Measurements from ENCODE around the gene SLC17A4. TPM values are rescaled to one million over a fixed set of nuclear protein-coding genes. Genes with fewer than 3 reads are reported as not detected.

Gene SLC17A4
- total RNA-seq: not detected
- polyA plus RNA-seq: 0.02 TPM
- long read RNA-seq, donor 1: 0 reads
- long read RNA-seq, donor 2: 0 reads
- long read RNA-seq, donor 3: 0 reads
- long read RNA-seq, donor 4: 0 reads
- long read RNA-seq, donor 5: 0 reads
- long read RNA-seq, donor 6: 0 reads
- long read RNA-seq, donor 7: 0 reads
- long read RNA-seq, donor 8: 0 reads
- long read RNA-seq, donor 9: 0 reads
- long read RNA-seq, donor 10: 0 reads

DNA sequence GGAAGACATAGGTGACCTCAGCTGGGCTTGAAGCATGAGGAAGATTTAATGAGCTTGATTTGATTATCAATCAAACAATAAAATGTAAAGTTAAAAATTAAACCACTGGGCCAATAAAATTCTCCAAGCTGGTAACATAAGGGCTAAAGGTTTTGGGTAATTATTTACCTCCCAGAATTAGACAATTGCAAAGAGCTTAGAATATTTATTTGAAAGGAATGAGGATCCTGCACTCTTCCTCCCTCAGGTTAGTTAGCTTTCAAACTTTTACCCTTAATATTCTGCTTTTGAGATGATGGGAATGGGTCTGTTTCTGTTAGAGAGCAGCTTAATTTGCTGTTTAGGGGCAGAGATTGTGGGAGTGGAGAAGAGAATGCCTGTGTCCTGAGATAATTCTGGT lies at the start of gene SLC17A4:
Gene SLC17A4, plus strand, starts transcription at position 208 of the 400 bp plus-strand sequence. CDS start 7,221 bp downstream, outside the sequence.
- Histone ChIP-seq H3K36me3 (ENCODE audit: control insufficient read depth in 2 of 2, insufficient read depth in 2 of 2, low read length in 1 of 2) (no peaks in the 10 kb centered on the region), H3K27me3 (ENCODE audit: control insufficient read depth in 2 of 2, insufficient read depth in 1 of 2, low read length in 1 of 2) (no peaks in the 10 kb centered on the region), H3K9me3 (ENCODE audit: control insufficient read depth in 2 of 2, insufficient read depth in 1 of 2, low read length in 1 of 2) (no peaks in the 10 kb centered on the region), H3K27ac (ENCODE audit: low read depth in 1 of 2, low read length in 1 of 2) (no peak within 1 kb of the TSS), H3K4me1 (ENCODE audit: control insufficient read depth in 2 of 2, insufficient read depth in 2 of 2, low read length in 2 of 2) (no peaks in the 10 kb centered on the region), H3K4me3 (ENCODE audit: low read length in 2 of 2) (no peak within 1 kb of the TSS)
- no peak for DNase-seq (ENCODE audit: low read depth in 6 of 9, low spot score in 9 of 9)

DNA sequence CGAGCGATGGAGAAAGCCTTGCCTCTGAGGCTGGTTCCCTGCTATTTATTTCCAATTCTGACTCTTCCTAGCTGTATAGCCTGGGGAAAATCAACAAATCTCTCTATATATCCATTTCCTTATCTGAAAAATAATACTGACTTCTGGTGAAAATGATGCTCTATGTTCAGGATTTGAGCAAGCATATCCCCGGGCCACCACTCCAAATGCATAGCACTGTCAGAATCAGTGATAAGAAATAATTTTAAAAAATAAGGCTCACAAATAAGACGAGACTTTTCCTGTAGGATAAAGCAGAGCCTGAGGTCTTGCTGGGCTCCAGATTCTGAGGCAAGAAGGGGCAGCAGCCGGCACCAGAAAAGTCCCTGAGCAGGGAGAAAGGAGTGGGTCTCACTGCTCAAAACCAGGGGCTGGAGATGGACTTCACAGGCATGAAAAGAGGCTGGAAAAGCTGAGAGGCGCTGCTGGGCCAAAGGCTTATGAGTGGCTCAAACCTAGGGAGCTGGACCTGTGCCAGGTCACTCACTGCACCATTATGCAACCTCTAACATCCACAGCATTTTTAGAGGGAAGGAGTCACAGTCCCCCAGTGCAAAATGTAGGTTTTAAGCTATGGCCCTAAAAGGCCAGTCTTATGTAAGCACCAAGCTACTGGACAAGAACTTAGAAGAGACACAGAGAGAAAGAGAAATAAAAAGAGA lies 48.1 kb upstream of the SLC17A4 start:
- 83% methylated on average over 6 of the region's 6 CpGs for WGBS
- no peak overlapping the region for H3K4me3 ChIP-seq (ENCODE audit: low read length in 2 of 2)
- DNase-seq (ENCODE audit: low read depth in 6 of 9, low spot score in 9 of 9): no peak

DNA sequence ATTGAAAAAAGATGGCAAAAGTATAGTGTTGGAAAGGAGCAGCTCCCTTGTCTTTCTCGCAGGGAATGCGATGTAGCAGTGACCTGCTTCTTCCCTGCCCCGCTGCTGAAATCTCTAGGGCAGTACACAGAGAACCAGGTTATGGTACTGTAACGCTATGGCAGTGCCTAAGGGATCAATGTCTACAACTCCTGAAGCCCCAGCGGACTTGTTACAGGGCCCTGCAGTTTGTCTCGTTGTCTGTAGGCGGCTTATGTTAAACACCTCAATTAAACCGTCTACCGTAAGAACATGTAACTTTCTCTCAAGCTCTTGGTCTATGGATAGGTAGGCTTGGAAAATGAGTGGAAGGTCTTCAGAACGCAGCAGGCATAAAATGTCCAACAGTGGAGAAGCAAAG lies 44.8 kb upstream of the SLC17A4 start:
- 97% methylated on average over 10 of the region's 10 CpGs for WGBS

More for the DNA sequence above, 48.1 kb upstream of the SLC17A4 start:
- Histone ChIP-seq H3K36me3 (ENCODE audit: control insufficient read depth in 2 of 2, insufficient read depth in 2 of 2, low read length in 1 of 2) (no peaks in the 10 kb centered on the region), H3K27me3 (ENCODE audit: control insufficient read depth in 2 of 2, insufficient read depth in 1 of 2, low read length in 1 of 2) (no peaks in the 10 kb centered on the region), H3K27ac (ENCODE audit: low read depth in 1 of 2, low read length in 1 of 2) (no peak overlapping the region), H3K9me3 (ENCODE audit: control insufficient read depth in 2 of 2, insufficient read depth in 1 of 2, low read length in 1 of 2) (no peaks in the 10 kb centered on the region), H3K4me1 (ENCODE audit: control insufficient read depth in 2 of 2, insufficient read depth in 2 of 2, low read length in 2 of 2) (no peaks in the 10 kb centered on the region)

GRCh38 chr6:25710287-25710686 lies 44.3 kb upstream of the SLC17A4 start:
- no peaks in the 10 kb centered on the region for H3K27me3 ChIP-seq (ENCODE audit: control insufficient read depth in 2 of 2, insufficient read depth in 1 of 2, low read length in 1 of 2)
- no peak overlapping the region for H3K4me3 ChIP-seq (ENCODE audit: low read length in 2 of 2)
- no peaks in the 10 kb centered on the region for H3K36me3 ChIP-seq (ENCODE audit: control insufficient read depth in 2 of 2, insufficient read depth in 2 of 2, low read length in 1 of 2)
- WGBS: 89% methylated on average over 14 of the region's 14 CpGs
- H3K4me1 ChIP-seq (ENCODE audit: control insufficient read depth in 2 of 2, insufficient read depth in 2 of 2, low read length in 2 of 2): no peaks in the 10 kb centered on the region
- no peak overlapping the region for H3K27ac ChIP-seq (ENCODE audit: low read depth in 1 of 2, low read length in 1 of 2)
- DNase-seq (ENCODE audit: low read depth in 6 of 9, low spot score in 9 of 9): no peak
- H3K9me3 ChIP-seq (ENCODE audit: control insufficient read depth in 2 of 2, insufficient read depth in 1 of 2, low read length in 1 of 2): no peaks in the 10 kb centered on the region

More for the DNA sequence above, 44.8 kb upstream of the SLC17A4 start:
- H3K4me3 ChIP-seq (ENCODE audit: low read length in 2 of 2): no peak overlapping the region
- no peaks in the 10 kb centered on the region for H3K27me3 ChIP-seq (ENCODE audit: control insufficient read depth in 2 of 2, insufficient read depth in 1 of 2, low read length in 1 of 2)
- H3K36me3 ChIP-seq (ENCODE audit: control insufficient read depth in 2 of 2, insufficient read depth in 2 of 2, low read length in 1 of 2): no peaks in the 10 kb centered on the region
- H3K9me3 ChIP-seq (ENCODE audit: control insufficient read depth in 2 of 2, insufficient read depth in 1 of 2, low read length in 1 of 2): no peaks in the 10 kb centered on the region
- no peak for DNase-seq (ENCODE audit: low read depth in 6 of 9, low spot score in 9 of 9)
- no peak overlapping the region for H3K27ac ChIP-seq (ENCODE audit: low read depth in 1 of 2, low read length in 1 of 2)
- H3K4me1 ChIP-seq (ENCODE audit: control insufficient read depth in 2 of 2, insufficient read depth in 2 of 2, low read length in 2 of 2): no peaks in the 10 kb centered on the region

DNA sequence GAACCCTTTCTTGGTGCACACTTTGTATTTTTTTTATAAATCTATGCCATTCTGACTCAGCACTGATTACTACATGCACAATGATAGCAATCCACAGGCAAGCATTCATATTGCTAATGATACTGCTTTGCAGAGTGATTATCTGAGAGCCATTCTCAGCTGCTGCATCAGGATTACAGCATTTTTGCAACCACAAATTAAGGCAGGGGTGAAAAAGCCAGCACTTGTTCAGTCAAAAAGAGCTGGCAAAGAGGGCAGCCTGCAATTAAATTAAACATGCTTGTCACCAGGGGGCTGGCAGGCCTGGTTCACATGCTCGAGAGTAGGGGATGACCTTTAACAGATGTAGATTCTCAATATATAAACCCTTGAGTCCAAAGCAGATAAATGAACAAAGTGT lies 40.7 kb upstream of the SLC17A4 start:
- no peak for DNase-seq (ENCODE audit: low read depth in 6 of 9, low spot score in 9 of 9)
- Histone ChIP-seq H3K27me3 (ENCODE audit: control insufficient read depth in 2 of 2, insufficient read depth in 1 of 2, low read length in 1 of 2) (no peaks in the 10 kb centered on the region), H3K4me3 (ENCODE audit: low read length in 2 of 2) (no peak overlapping the region), H3K4me1 (ENCODE audit: control insufficient read depth in 2 of 2, insufficient read depth in 2 of 2, low read length in 2 of 2) (no peaks in the 10 kb centered on the region), H3K9me3 (ENCODE audit: control insufficient read depth in 2 of 2, insufficient read depth in 1 of 2, low read length in 1 of 2) (no peaks in the 10 kb centered on the region), H3K27ac (ENCODE audit: low read depth in 1 of 2, low read length in 1 of 2) (no peak overlapping the region), H3K36me3 (ENCODE audit: control insufficient read depth in 2 of 2, insufficient read depth in 2 of 2, low read length in 1 of 2) (no peaks in the 10 kb centered on the region)
- 98% methylated on average over 1 of the region's 1 CpG for WGBS

DNA sequence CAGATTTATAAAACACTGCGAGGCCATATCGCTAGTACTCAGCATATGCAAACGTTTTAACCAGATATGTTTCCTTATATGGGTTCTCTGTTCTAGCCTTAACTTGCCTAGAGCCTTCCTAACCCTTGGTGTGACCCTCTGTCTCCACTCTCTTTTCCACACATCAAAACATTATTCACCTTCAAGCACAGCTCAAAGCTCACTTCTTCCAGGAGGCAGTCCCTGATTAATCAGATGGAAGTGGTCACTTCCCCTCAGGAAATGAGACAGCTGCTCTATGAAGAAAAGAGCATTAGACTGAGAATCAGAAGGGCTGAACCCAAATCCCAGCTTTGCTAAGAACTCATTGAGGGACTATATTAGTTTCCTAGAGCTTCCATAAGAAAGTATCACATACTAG lies 39.8 kb upstream of the SLC17A4 start:
- H3K27me3 ChIP-seq (ENCODE audit: control insufficient read depth in 2 of 2, insufficient read depth in 1 of 2, low read length in 1 of 2): no peaks in the 10 kb centered on the region
- no peak overlapping the region for H3K27ac ChIP-seq (ENCODE audit: low read depth in 1 of 2, low read length in 1 of 2)
- DNase-seq (ENCODE audit: low read depth in 6 of 9, low spot score in 9 of 9): no peak
- H3K4me1 ChIP-seq (ENCODE audit: control insufficient read depth in 2 of 2, insufficient read depth in 2 of 2, low read length in 2 of 2): no peaks in the 10 kb centered on the region
- no peaks in the 10 kb centered on the region for H3K9me3 ChIP-seq (ENCODE audit: control insufficient read depth in 2 of 2, insufficient read depth in 1 of 2, low read length in 1 of 2)
- 51% methylated on average over 3 of the region's 3 CpGs for WGBS
- no peaks in the 10 kb centered on the region for H3K36me3 ChIP-seq (ENCODE audit: control insufficient read depth in 2 of 2, insufficient read depth in 2 of 2, low read length in 1 of 2)
- H3K4me3 ChIP-seq (ENCODE audit: low read length in 2 of 2): no peak overlapping the region

GRCh38 chr6:25715794-25716193 lies 38.7 kb upstream of the SLC17A4 start:
- no peaks in the 10 kb centered on the region for H3K36me3 ChIP-seq (ENCODE audit: control insufficient read depth in 2 of 2, insufficient read depth in 2 of 2, low read length in 1 of 2)
- DNase-seq (ENCODE audit: low read depth in 6 of 9, low spot score in 9 of 9): no peak
- 96% methylated on average over 4 of the region's 4 CpGs for WGBS
- no peak overlapping the region for H3K4me3 ChIP-seq (ENCODE audit: low read length in 2 of 2)
- no peak overlapping the region for H3K27ac ChIP-seq (ENCODE audit: low read depth in 1 of 2, low read length in 1 of 2)
- H3K4me1 ChIP-seq (ENCODE audit: control insufficient read depth in 2 of 2, insufficient read depth in 2 of 2, low read length in 2 of 2): no peaks in the 10 kb centered on the region
- H3K9me3 ChIP-seq (ENCODE audit: control insufficient read depth in 2 of 2, insufficient read depth in 1 of 2, low read length in 1 of 2): no peaks in the 10 kb centered on the region
- no peaks in the 10 kb centered on the region for H3K27me3 ChIP-seq (ENCODE audit: control insufficient read depth in 2 of 2, insufficient read depth in 1 of 2, low read length in 1 of 2)

- H3K36me3 ChIP-seq (ENCODE audit: control insufficient read depth in 2 of 2, insufficient read depth in 2 of 2, low read length in 1 of 2): no peaks in the 10 kb centered on the region
- no peaks in the 10 kb centered on the region for H3K4me1 ChIP-seq (ENCODE audit: control insufficient read depth in 2 of 2, insufficient read depth in 2 of 2, low read length in 2 of 2)
- DNase-seq (ENCODE audit: low read depth in 6 of 9, low spot score in 9 of 9): peak in 6 of 9 donors; percentile 3 to 41 (median 12)
- H3K27me3 ChIP-seq (ENCODE audit: control insufficient read depth in 2 of 2, insufficient read depth in 1 of 2, low read length in 1 of 2): no peaks in the 10 kb centered on the region
- WGBS: 85% methylated on average over 6 of the region's 6 CpGs
- no peaks in the 10 kb centered on the region for H3K9me3 ChIP-seq (ENCODE audit: control insufficient read depth in 2 of 2, insufficient read depth in 1 of 2, low read length in 1 of 2)
- no peak overlapping the region for H3K4me3 ChIP-seq (ENCODE audit: low read length in 2 of 2)
- H3K27ac ChIP-seq (ENCODE audit: low read depth in 1 of 2, low read length in 1 of 2): no peak overlapping the region
Observed at GRCh38 chr6:25717866-25718740, 36.4 kb upstream of the SLC17A4 start.
